GM18502 (cell line): ENCODE results near the gene ING5.
"Not testable (repeated sequence)": the region's sequence is repeated elsewhere in the genome, so short reads cannot be mapped to it uniquely, and the experiment has no call there.

Experiments used
- ATAC-seq: cut with Tn5 transposase; IDR thresholded peaks from one replicate; pipeline ENCODE4 v1.9.1; 2021; ENCODE audit warnings: mild to moderate bottlenecking; ENCODE audit not compliant: unreplicated experiment, poor library complexity

The ING5 gene

DNA sequence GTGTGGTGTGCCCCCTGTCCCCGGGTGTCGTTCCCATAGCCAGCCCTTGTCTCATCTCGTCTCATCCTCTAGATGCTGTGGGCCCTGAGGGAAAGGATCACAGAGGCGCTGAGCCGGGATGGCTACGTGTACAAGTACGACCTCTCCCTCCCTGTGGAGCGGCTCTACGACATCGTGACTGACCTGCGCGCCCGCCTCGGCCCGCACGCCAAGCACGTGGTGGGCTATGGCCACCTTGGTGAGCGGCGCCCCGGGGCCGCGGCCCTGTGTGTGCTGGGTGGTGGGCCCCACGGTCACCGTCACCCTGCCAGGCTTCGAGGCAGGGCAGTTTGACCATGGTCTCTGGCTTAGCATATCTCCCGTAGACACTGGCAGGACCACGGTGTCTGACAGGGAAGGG is 53.9 kb downstream of the ING5 start:
- ATAC-seq: no peak

DNA sequence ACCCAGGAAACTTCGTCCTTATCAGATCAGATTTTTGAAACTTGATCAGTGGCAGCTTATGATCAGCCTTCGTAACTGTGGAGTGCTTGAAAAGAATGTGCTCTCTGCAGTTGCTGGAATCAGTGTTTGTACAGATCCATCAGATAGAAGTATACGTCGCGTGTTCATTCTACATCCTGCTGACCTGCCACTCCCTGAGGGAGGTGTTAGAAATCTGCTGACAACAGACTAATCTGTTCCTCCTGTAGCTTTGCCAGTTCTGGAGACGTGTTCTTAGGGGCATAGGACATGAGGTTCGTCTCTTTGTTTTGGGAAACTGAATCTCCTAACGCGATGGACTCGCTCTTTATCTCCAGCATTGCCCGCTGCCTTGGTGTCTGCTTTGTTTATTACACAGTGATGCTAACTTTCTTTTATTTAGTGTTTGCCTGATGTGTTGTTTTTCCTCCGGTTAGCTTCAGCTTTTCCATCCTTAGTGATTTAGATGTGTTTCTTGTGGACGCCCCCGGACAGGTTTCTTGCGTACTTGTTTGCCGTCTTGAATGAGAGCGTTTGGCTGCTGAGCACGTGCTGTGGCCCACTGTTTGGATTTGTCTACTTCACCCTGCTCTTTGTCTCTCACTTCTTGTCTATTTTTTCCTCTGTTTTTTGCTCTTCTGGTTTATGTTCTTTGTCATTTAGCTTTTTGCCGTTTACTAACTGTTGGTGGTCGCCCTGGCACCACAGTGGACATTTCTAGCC is 57.4 kb downstream of the ING5 start:
- no peak for ATAC-seq

GRCh38 chr2:241759893-241760292 is 58.1 kb downstream of the ING5 start:
- not testable (repeated sequence) for ATAC-seq

DNA sequence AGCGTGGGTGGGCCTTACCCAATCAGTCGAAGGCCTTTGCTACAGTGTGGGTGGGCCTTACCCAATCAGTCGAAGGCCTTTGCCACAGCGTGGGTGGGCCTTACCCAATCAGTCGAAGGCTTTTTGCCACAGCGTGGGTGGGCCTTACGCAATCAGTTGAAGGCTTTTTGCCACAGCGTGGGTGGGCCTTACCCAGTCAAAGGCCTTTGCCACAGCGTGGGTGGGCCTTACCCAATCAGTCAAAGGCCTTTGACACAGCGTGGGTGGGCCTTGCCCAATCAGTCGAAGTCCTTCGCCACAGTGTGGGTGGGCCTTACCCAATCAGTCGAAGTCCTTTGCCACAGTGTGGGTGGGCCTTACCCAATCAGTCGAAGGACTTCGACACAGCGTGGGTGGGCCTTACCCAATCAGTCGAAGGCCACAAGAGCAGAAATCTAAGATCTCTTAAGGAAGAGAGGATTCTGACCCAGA is 58.5 kb downstream of the ING5 start:
- no peak for ATAC-seq

DNA sequence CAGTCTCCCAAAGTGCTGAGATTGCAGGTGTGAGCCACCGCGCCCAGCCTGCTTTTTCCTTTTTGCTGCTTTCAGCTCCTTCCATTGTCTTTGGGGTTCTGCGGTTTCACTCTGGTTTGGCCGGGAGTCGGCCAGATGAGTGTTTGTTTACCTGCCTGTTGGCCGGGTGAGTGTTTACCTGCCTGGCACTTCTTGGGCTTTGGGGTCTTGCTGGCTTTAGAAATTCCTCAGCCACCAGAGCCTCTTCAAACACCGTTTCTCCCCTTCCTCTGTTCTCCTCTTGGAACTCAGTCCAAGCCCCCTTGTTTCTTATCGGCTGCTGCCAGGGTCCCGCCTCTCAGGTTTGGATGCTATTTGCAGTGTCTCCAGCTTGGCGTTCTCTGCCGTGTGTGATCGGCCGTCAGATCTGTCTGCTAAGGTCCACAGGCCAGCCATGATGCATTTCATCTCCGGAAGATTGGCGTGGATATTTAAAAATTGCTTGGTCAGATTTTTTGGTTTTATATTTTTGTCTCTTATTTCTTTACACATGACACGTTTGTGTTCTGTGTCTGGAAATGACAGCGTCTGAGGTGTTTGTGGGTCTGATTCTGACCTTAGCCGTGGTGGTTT is 60.6 kb downstream of the ING5 start:
- ATAC-seq: no peak

- ATAC-seq: no peak
Observed at GRCh38 chr2:241762933-241763369, 61.1 kb downstream of the ING5 start.

GRCh38 chr2:241763551-241764274 is 61.9 kb downstream of the ING5 start:
- no peak for ATAC-seq

- no peak for ATAC-seq
Observed at GRCh38 chr2:241764275-241765241, 62.7 kb downstream of the ING5 start.

DNA sequence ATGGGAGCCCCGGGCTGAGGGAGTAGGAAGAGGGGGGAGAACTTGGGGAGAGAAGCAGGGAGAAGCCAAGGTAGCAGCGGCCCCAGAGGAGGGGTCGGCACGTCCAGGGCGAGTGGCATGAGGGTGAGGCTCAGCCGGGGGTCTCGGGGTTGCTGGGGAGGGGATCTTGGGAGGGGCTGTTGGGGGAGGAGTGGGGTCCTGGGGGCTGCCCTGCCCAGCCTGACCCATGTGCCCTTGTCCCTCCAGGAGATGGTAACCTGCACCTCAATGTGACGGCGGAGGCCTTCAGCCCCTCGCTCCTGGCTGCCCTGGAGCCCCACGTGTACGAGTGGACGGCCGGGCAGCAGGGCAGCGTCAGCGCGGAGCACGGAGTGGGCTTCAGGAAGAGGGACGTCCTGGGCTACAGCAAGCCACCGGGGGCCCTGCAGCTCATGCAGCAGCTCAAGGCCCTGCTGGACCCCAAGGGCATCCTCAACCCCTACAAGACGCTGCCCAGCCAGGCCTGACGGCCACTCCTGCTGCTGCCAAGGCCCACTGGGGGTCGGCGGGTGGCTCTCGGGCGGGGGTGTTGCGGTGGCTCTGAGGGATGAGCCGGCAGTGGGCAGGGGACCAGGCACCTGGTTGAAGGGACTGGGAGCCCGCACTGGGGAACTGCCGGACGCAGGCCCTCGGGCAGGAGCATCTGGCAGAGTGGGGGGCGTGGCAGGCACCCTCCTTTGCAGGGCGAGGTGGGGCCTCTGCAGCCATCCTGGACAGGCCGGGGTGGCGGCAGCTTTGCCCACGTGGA is 65.8 kb downstream of the ING5 start:
- ATAC-seq: no peak

- no peak for ATAC-seq
Observed at GRCh38 chr2:241768251-241768711, 66.4 kb downstream of the ING5 start.

DNA sequence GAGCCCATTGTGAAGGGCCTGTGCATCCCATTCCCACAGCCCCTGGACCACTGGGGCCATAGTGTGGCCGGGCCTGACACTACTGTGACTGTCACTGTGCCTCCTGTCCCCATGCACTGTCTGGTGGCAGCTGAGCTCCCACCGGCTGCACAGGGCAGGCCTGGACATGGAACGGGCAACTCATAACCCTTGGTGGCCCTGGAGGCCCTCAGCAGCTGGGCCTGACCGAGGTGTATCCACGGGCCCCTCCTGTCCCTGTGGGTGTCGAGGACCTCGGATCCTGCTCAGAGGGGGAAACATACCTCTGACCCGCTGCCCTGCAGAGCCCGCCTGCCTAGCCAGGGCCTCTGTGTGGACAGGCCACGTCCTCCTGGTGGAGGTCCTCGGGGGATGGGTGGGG is 67.0 kb downstream of the ING5 start:
- ATAC-seq: no peak

DNA sequence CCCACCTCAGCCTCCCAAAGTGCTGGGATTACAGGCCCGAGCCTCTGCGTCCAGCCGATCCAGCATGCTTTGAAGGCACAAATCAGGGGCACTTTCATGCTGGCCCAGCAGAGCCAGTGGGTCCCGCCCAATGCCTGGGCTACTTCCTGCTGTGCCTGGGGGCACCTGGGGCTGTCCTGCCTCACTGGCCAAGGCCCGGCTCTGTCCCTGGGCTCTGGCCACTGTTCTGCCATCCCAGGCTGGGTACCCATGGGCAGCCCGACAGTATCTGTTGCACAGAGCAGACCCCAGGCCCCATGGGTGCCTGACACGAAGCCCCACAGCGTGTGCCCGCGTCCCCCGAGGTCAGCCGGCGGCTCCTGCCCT is 68.0 kb downstream of the ING5 start:
- ATAC-seq: no peak

GRCh38 chr2:241770185-241770935 is 68.5 kb downstream of the ING5 start:
- ATAC-seq: no peak

DNA sequence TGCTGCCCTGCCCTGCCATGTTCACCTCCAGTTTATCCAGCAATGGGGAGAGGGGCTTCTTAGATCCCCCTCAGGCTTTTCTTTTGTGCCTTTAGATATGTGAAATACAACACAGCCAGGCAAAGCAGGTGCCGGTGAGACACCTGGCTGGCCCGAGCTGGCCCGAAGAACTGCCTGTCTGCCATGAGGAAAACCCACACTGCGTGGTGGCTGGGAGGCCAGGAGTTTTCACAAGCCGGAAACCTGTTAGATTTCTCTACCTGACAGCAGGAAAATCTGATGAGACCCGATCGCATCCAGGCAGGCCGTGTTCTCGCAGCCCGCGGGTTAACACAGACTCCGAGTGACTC is 69.1 kb downstream of the ING5 start:
- no peak for ATAC-seq

- ATAC-seq: no peak
Observed at GRCh38 chr2:241771286-241772062, 69.6 kb downstream of the ING5 start.

DNA sequence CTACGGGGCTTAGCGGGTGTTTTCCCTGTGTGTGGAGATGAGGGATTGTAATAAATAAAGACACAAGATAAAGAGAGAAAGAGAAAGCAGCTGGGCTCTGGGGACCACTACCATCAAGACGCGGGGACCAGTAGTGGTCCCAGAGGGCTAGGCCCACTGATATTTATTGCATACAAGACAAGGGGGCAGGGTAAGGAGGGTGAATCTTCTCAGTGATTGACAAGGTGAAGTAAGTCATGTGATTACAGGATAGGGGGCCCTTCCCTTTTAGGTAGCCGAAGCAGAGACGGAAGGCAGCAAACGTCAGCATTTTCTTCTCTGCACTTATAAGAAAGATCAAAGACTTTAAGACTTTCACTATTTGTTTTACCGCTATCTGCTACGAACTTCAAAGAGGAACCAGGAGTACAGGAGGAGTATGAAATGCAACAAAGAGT is 70.2 kb downstream of the ING5 start:
- ATAC-seq: no peak

DNA sequence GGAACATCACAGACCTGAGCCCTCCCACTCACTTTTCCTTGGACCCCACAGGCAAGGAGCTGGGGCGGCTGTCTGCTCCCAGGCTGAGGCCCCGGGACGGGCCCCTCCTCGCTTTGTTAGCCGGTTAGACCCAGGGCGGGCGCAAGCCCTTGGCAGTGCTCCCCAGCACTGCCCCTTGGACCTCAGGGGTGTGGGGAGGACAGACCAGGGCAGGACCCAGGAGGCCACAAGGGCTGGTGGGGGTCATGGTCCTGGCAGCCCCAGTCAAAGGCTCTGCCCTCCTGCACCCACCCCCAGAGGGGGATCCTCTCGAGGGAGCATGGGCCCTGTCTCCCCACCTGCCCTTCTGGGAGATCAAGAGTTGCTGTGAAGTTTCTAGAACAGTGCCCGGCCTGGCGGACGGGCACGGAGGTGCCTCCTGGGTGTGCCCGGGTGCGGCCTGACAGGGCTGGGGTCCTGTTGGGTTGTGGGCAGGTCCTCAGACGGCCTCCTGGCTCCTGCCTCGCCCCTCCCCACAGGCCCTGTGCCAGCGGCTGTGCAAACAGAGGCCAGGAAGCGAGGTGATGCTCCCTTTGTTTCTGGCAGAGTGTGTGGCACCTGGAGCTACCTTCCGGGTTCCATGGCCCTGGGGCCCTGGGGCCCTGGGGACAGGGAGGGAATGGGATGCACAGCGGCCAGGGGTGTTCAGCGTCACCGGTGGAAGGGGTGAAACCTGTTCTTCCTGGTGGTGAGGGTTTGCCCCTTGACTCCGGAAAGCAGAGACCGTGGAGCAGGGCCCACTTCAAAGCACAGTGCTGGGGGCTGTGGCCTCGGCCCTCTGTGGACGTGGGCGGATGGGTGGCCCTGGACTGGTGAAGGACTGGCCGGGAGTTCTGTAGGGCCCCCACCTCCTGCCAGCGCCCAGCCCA is 71.9 kb downstream of the ING5 start:
- ATAC-seq: no peak
